ENCODE data around the gene RNF220. TPM values are rescaled to one million over a fixed set of nuclear protein-coding genes. Genes with fewer than 3 reads are reported as not detected.

RNF220 gene
- total RNA-seq, 1 donor from 2014 or later: 52.5 TPM

GRCh38 chr1:44628962-44629756 is 224.1 kb downstream of the RNF220 start:
- no peak overlapping the region for H3K27ac ChIP-seq
- DNase-seq (ENCODE audit: extremely low spot score in 2 of 2): no peak
- H3K27me3 ChIP-seq: no peaks in the 10 kb centered on the region
- H3K4me1 ChIP-seq: peaks cover 24% of the 10 kb centered on the region
- intact Hi-C loops (cut with DNase I): no loop called here
- no peaks in the 10 kb centered on the region for H3K36me3 ChIP-seq
- no peaks in the 10 kb centered on the region for H3K9me3 ChIP-seq
- no peak overlapping the region for H3K4me3 ChIP-seq
- TF ChIP-seq CTCF (IDR thresholded peaks at IDR 0.05) (no peak), POLR2AphosphoS5 (IDR thresholded peaks at IDR 0.05; ENCODE audit: insufficient read depth in 1 of 2, low read depth in 1 of 2) (no peak), POLR2A (IDR thresholded peaks at IDR 0.05) (no peak)

DNA sequence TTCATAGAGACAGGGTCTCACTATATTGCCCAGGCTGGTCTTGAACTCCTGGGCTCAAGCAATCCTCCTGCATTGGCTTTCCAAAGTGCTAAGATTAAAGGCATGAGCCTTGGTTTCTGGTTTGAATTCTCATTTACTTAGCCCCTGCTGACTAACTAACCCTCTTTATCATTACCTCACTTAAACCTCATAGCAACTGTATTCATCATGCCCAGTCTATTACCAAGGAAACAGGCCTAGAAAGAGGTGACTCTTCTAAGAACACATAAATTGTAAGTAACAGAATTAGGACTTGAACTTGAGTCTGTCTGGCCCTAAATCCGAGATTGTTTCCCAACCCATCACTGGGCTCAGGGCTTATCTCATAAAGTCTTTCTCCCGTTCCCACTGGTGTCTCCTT is 225.1 kb downstream of the RNF220 start:
- intact Hi-C loops (cut with DNase I): no loop called here
- Histone ChIP-seq H3K4me3 (no peak overlapping the region), H3K27me3 (no peaks in the 10 kb centered on the region), H3K9me3 (no peaks in the 10 kb centered on the region), H3K27ac (no peak overlapping the region), H3K4me1 (peaks cover 30% of the 10 kb centered on the region), H3K36me3 (peaks cover 0 to 3% of the 10 kb centered on the region in 2 donors)
- DNase-seq (ENCODE audit: extremely low spot score in 2 of 2): no peak
- TF ChIP-seq CTCF (IDR thresholded peaks at IDR 0.05): no peak
- no peak for TF ChIP-seq POLR2AphosphoS5 (IDR thresholded peaks at IDR 0.05; ENCODE audit: insufficient read depth in 1 of 2, low read depth in 1 of 2)
- TF ChIP-seq POLR2A (IDR thresholded peaks at IDR 0.05): no peak

GRCh38 chr1:44631333-44631646 is 226.2 kb downstream of the RNF220 start:
- H3K4me1 ChIP-seq: peaks cover 30% of the 10 kb centered on the region
- peak overlapping the region; percentile 73 to 98 for H3K4me3 ChIP-seq
- no peak for DNase-seq (ENCODE audit: extremely low spot score in 2 of 2)
- H3K27ac ChIP-seq: peak overlapping the region; percentile 89
- no peaks in the 10 kb centered on the region for H3K27me3 ChIP-seq
- peaks cover 0 to 15% of the 10 kb centered on the region in 2 donors for H3K36me3 ChIP-seq
- TF ChIP-seq CTCF (IDR thresholded peaks at IDR 0.05) (no peak), POLR2AphosphoS5 (IDR thresholded peaks at IDR 0.05; ENCODE audit: insufficient read depth in 1 of 2, low read depth in 1 of 2) (no peak), POLR2A (IDR thresholded peaks at IDR 0.05) (no peak)
- no peaks in the 10 kb centered on the region for H3K9me3 ChIP-seq
- intact Hi-C loops (cut with DNase I): no loop called here

GRCh38 chr1:44631647-44632539 is 226.8 kb downstream of the RNF220 start:
- Histone ChIP-seq H3K36me3 (peaks cover 0 to 21% of the 10 kb centered on the region in 2 donors), H3K27ac (peak overlapping the region; percentile 89), H3K27me3 (no peaks in the 10 kb centered on the region), H3K4me1 (peaks cover 30% of the 10 kb centered on the region), H3K9me3 (no peaks in the 10 kb centered on the region), H3K4me3 (peak overlapping the region; percentile 73 to 98)
- TF ChIP-seq CTCF (IDR thresholded peaks at IDR 0.05): no peak
- peak; percentile 14 to 77 for TF ChIP-seq POLR2AphosphoS5 (IDR thresholded peaks at IDR 0.05; ENCODE audit: insufficient read depth in 1 of 2, low read depth in 1 of 2)
- peak in 1 of 2 donors; percentile 63 for TF ChIP-seq POLR2A (IDR thresholded peaks at IDR 0.05)
- intact Hi-C loops (cut with DNase I): no loop called here
- peak in 1 of 2 donors; percentile 91 for DNase-seq (ENCODE audit: extremely low spot score in 2 of 2)
